Thoracic aorta (tissue), 2 donors: ENCODE data around the gene MYOZ1. TPM values are rescaled to one million over a fixed set of nuclear protein-coding genes. Genes with fewer than 3 reads are reported as not detected.
"Not testable (repeated sequence)": the region's sequence is repeated elsewhere in the genome, so short reads cannot be mapped to it uniquely, and the experiment has no call there.

ENCODE experiments used
- ATAC-seq: fragments of 150-250 bp; one replicate; pipeline ENCODE4 v1.8.0; 2017; ENCODE audit warnings: low read depth; ENCODE audit not compliant: insufficient number of reproducible peaks, low FRiP score
- DNase-seq: peaks from one replicate; pipeline ENCODE4 v3.0.0-alpha.2; 2020; ENCODE audit warnings: low spot score
- H3K27ac ChIP-seq, 2 donors: fragments of 200-600 bp; sonication (generic); 1 replicate in 1 of 2; 2 replicates in 1 of 2; pipeline ENCODE4 v1.5.1; 2016; ENCODE audit warnings: mild to moderate bottlenecking in 2 of 2, moderate library complexity in 2 of 2
- H3K27me3 ChIP-seq: fragments of 200-600 bp; sonication (generic); replicated peaks from 2 replicates; pipeline ENCODE4 v1.6.0; 2016; ENCODE audit warnings: mild to moderate bottlenecking; ENCODE audit not compliant: insufficient read depth
- H3K36me3 ChIP-seq: fragments of 200-600 bp; sonication (generic); one replicate; pipeline ENCODE4 v1.5.1; 2016
- H3K4me1 ChIP-seq, 2 donors: fragments of 200-600 bp; sonication (generic); 1 replicate in 1 of 2; 2 replicates in 1 of 2; pipeline versions ENCODE4 v1.5.1 to v1.6.0; 2016; ENCODE audit warnings: low read depth in 2 of 2, mild to moderate bottlenecking in 1 of 2; ENCODE audit not compliant: control insufficient read depth in 1 of 2
- H3K4me3 ChIP-seq: fragments of 200-600 bp; sonication (generic); 2 replicates; pipeline ENCODE4 v1.5.1; 2016; ENCODE audit warnings: mild to moderate bottlenecking
- H3K9me3 ChIP-seq: fragments of 200-600 bp; sonication (generic); 2 replicates; pipeline ENCODE4 v1.5.1; 2016
- CTCF ChIP-seq: fragments of 200-600 bp; sonication (generic); IDR thresholded peaks from one replicate; pipeline ENCODE4 v1.5.1; 2019; ENCODE audit warnings: antibody characterized with exemption
- total RNA-seq, 2 donors: library from RNA; depleted of rRNA; stranded (reverse); fragments of >200 nt; gene quantifications; one replicate each; pipeline versions ENCODE4 v1.1.0 to v1.2.3, GENCODE V29; 2016

The MYOZ1 gene
- total RNA-seq, result 10 to 100 TPM in 1 of 2 donors, 1 to 10 TPM in 1; 5.9 to 14.2 TPM

- DNase-seq (no peak), ATAC-seq (peak; percentile 43)
- peaks cover 5 to 28% of the 10 kb centered on the region in 2 donors for H3K4me1 ChIP-seq
- no peaks in the 10 kb centered on the region for H3K9me3 ChIP-seq
- no peak for TF ChIP-seq CTCF
- H3K27ac ChIP-seq, result peak within 1 kb of the TSS; percentile 74 to 84
- H3K27me3 ChIP-seq, result no peaks in the 10 kb centered on the region
- H3K4me3 ChIP-seq, result peak within 1 kb of the TSS; percentile 55
- H3K36me3 ChIP-seq, result no peaks in the 10 kb centered on the region
These were observed at the start of gene MYOZ1 for GRCh38 chr10:73641328-73642060. TSS of gene MYOZ1 (minus strand) at chr10:73641474. CDS start at chr10:73640017, 1,457 bp downstream.

- not testable (repeated sequence) for H3K27ac ChIP-seq, H3K27me3 ChIP-seq, H3K36me3 ChIP-seq, H3K4me1 ChIP-seq, H3K9me3 ChIP-seq, DNase-seq, H3K4me3 ChIP-seq, ATAC-seq
These were observed 49.5 kb upstream of the MYOZ1 start for GRCh38 chr10:73690755-73691154.

GRCh38 chr10:73689596-73689995 is 48.3 kb upstream of the MYOZ1 start:
- H3K36me3 ChIP-seq, H3K4me3 ChIP-seq, H3K27me3 ChIP-seq, H3K27ac ChIP-seq, H3K9me3 ChIP-seq, DNase-seq, H3K4me1 ChIP-seq, ATAC-seq: not testable (repeated sequence)

GRCh38 chr10:73687641-73688040 is 46.4 kb upstream of the MYOZ1 start:
- ATAC-seq, H3K9me3 ChIP-seq, H3K4me3 ChIP-seq, DNase-seq, H3K27ac ChIP-seq, H3K4me1 ChIP-seq, H3K36me3 ChIP-seq, H3K27me3 ChIP-seq: not testable (repeated sequence)

GRCh38 chr10:73674546-73674945 is 33.3 kb upstream of the MYOZ1 start:
- not testable (repeated sequence) for H3K4me1 ChIP-seq, H3K4me3 ChIP-seq

GRCh38 chr10:73668378-73668777 is 27.1 kb upstream of the MYOZ1 start:
- H3K27me3 ChIP-seq, H3K27ac ChIP-seq, H3K9me3 ChIP-seq, H3K4me1 ChIP-seq, H3K4me3 ChIP-seq, H3K36me3 ChIP-seq, ATAC-seq, DNase-seq: not testable (repeated sequence)

More at GRCh38 chr10:73674546-73674945, 33.3 kb upstream of the MYOZ1 start:
- H3K9me3 ChIP-seq, H3K27me3 ChIP-seq, H3K36me3 ChIP-seq, H3K27ac ChIP-seq, DNase-seq, ATAC-seq: not testable (repeated sequence)

- H3K9me3 ChIP-seq, H3K4me1 ChIP-seq, ATAC-seq, H3K36me3 ChIP-seq, DNase-seq, H3K27ac ChIP-seq, H3K4me3 ChIP-seq, H3K27me3 ChIP-seq: not testable (repeated sequence)
These were observed 25.0 kb upstream of the MYOZ1 start for GRCh38 chr10:73666153-73666809.

- not testable (repeated sequence) for DNase-seq, H3K9me3 ChIP-seq, H3K27me3 ChIP-seq, H3K36me3 ChIP-seq, H3K4me3 ChIP-seq, H3K4me1 ChIP-seq, ATAC-seq, H3K27ac ChIP-seq
These were observed 24.3 kb upstream of the MYOZ1 start for GRCh38 chr10:73665581-73665980.

GRCh38 chr10:73664156-73665040 is 23.1 kb upstream of the MYOZ1 start:
- not testable (repeated sequence) for H3K4me1 ChIP-seq, H3K4me3 ChIP-seq, H3K27ac ChIP-seq, H3K27me3 ChIP-seq, H3K9me3 ChIP-seq, H3K36me3 ChIP-seq, DNase-seq, ATAC-seq

- not testable (repeated sequence) for H3K27ac ChIP-seq, H3K36me3 ChIP-seq, H3K4me3 ChIP-seq, H3K4me1 ChIP-seq, DNase-seq, H3K27me3 ChIP-seq, H3K9me3 ChIP-seq, ATAC-seq
These were observed 22.3 kb upstream of the MYOZ1 start for GRCh38 chr10:73663621-73664020.

GRCh38 chr10:73662705-73663104 is 21.4 kb upstream of the MYOZ1 start:
- ATAC-seq, H3K4me1 ChIP-seq, H3K27me3 ChIP-seq, H3K36me3 ChIP-seq, DNase-seq, H3K9me3 ChIP-seq, H3K4me3 ChIP-seq, H3K27ac ChIP-seq: not testable (repeated sequence)
